Measurements from ENCODE around the gene CHST11.

GRCh38 chr12:104685366-104685765 is 228.6 kb downstream of the CHST11 start:
- no peak for TF ChIP-seq RXRA (IDR thresholded peaks at IDR 0.05)
- no peak for TF ChIP-seq YY1 (IDR thresholded peaks at IDR 0.05)
- no peak for TF ChIP-seq REST (IDR thresholded peaks at IDR 0.05)
- TF ChIP-seq ZBTB33 (IDR thresholded peaks at IDR 0.05): no peak
- TF ChIP-seq EGR1 (IDR thresholded peaks at IDR 0.05; ENCODE audit: low read depth in 2 of 2): no peak
- no peak for TF ChIP-seq MAX (IDR thresholded peaks at IDR 0.05)
- TF ChIP-seq ATF3 (IDR thresholded peaks at IDR 0.05): no peak
- TF ChIP-seq CTCF (IDR thresholded peaks at IDR 0.05; ENCODE audit: low read depth, low read length, missing input control): no peak
- no peak for TF ChIP-seq GABPA (IDR thresholded peaks at IDR 0.05 in 1 of 2, conservative IDR thresholded peaks at IDR 0.05 in 1 of 2)
- TF ChIP-seq JUND (IDR thresholded peaks at IDR 0.05): no peak
- TF ChIP-seq RAD21 (IDR thresholded peaks at IDR 0.05): no peak
- no peak for TF ChIP-seq FOXA1 (IDR thresholded peaks at IDR 0.05)
- no peak for TF ChIP-seq SP1 (IDR thresholded peaks at IDR 0.05)
- no peak for TF ChIP-seq FOXA2 (IDR thresholded peaks at IDR 0.05)

Data from liver (tissue), 3 donors.